COLO829 (cell line): Measurements from ENCODE around the gene ZBTB7C.

Experiments used
- DNase-seq: peaks from one replicate; pipeline ENCODE4 v3.0.0; 2012; ENCODE audit warnings: low spot score

Gene ZBTB7C

DNA sequence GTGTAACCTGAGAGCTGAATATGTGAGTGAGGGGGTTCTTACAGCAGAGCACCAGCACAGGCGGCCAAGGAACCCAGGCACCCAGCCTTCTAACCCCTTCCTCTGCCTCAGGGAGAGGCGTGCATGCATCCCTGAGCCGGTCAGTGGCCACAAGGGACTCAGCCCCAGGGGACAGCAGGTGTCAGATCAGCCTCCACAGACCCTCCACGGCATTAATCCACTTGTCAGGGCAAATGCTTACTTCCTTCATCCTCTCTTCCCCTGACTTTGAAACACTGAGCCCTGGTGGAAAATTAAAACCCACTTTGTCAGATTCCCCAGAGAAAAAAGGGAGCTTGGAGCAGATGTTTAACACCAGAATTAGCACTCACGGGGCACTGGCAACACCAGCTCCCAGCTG is 418.2 kb downstream of the ZBTB7C start:
- no peak for DNase-seq

DNA sequence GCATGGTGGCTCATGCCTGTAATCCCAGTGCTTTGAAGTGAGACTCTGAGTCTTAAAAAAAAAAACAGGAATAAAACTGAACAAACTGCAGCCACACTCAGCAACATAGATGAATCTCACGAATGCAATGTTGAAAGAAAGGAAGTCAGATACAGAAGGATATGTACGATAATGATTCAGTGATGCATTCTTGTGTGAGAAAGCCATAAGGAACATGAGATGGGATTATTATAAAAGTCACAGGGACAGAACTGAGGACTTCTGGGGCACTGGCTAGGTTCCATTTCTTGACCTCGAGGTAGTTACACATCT is 421.8 kb downstream of the ZBTB7C start:
- no peak for DNase-seq

DNA sequence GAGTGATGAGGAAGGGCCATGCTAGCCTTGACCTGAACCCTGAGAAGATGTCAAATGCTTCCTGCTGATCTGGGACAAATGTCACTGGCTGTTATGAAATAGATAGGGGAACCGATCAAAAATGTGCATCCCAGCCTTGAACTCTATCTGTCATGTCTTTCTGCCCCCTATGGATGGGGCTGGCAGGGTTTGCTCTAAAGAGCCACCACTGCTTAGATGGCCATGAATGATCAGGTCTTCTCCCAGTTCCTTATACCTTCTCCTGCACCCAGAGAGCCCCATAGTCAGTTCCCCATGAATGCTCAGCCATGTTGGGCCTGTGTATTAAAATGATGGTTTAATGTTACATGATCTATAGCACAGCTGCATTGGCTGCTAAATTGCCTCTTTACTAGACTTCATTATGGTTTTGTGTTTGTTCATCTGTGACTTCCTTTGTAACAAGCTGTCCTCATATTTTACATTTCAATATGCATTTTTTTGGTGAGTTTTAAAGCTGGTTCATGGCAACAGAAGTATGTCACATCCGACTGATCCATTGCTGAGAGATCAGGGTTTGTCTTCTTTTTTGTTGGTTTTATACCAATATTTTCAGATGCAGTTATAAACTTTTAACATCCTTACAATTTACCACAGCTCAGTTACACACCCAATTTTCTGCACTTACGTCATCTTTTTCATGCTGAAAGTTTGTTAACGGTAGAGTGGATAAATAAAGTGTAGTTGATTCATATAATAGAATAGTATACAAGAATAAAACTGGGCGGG is 422.4 kb downstream of the ZBTB7C start:
- DNase-seq, result no peak

DNA sequence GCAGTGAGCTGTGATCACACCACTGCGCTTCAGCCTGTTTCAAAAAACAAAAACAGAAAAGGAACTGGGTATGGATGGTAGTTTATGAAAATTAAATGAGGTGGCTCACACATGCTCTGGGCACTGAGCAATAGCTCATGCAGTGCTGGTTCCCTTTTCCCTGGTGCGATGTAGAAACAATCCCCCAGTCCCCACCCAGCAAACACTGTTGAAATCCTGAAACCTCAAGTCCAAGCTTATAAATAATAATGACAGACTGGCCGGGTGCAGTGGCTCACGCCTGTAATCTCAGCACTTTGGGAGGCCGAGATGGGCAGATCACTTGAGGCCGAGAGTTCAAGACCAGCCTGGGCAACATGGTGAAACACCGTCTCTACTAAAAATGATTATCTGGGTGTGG is 423.3 kb downstream of the ZBTB7C start:
- DNase-seq, result no peak

DNA sequence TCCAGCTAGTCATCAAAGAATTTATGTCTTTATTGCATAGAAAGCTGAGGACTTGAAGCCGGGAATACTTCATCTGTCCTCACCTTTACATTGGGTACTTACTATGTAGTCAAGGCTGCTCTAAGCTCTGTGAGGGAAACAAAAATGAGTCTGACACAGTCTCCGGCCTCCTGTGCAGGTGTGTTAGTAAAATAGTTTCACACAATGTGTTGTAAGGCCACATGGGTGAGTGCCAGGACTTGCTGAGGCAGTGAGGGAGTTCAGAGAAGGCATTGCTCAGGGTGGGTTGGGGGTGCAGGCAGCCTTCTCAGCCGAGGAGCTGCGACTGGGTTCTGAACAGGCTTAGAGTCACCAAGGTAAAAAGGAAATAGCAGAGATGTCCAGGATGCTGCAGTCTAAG is 424.2 kb downstream of the ZBTB7C start:
- DNase-seq, result no peak

DNA sequence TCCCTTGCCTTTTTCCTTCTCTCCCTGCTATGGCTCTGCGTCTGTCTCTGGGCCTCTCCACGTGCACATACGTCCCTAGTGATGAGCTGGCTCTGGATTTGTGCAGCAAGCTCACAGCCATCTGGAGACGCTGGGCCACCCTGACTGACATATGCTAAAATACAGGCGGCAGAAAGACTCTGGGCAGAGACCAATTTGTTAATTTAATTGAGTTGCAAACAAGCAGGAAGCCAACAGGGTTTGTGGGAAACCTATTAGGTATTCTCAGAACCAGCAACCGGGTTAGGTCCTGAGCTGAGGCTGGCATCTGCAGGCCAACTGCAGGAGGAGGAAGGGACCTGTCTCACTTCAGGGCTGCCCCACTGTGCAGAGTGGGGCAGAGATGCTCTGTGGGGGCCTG is 425.2 kb downstream of the ZBTB7C start:
- DNase-seq, result no peak

DNA sequence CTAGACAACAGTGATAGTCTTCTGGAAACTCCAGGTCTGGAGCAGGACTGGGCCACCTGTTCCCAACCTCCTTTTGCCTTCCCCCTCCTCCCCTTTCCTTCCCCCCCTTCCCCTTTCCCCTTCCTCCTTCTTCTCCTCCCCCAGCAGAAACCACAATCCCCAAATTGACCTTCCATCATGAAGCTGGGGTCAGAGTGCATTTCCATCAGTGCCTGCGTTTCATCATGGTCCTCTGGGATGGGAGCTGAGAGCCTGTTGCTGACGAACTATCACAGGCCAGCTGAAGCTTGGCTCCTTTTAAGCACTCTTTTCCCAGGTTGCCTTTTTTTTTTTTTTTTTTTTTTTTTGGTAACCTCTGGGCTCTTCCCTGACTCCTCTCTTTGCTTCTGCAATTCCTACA is 426.1 kb downstream of the ZBTB7C start:
- no peak for DNase-seq

DNA sequence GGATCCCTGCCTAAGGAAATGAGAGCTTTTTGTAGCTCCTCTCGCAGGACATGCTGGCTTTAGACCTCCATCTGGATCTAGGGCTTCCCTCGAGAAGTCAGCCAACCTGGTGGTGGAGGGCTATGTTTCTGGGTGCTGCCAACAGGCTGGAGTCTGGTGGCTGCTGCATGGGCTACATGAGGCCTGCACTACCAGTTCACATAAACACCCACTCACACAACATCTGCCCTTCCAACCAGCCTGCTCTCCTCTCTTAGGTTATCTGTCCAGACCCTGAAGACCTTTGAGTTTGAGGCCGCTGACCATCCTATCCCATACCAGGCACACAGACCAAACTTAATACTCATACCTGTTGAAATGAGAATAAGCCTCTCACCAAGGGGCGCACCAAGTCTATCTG is 427.4 kb downstream of the ZBTB7C start:
- DNase-seq, result no peak

DNA sequence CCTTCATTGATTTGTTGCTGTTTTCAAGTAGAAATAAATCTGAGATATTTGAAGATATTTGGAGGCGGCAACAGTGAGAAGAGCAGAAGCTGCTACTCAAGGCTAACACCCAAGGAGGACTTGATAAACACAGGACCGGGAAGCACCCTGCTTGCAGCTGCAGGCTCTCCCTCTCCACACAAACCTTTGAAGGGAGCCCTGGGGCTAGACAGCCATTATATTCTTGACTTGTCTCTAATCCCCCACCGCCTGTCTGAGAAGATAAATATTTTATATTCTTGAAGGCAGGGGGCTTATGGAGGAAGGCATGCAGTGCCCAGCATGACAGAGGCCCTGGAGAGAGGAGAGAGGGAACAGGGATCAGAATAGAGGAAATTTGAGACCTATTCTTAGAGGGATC is 427.9 kb downstream of the ZBTB7C start:
- no peak for DNase-seq

DNA sequence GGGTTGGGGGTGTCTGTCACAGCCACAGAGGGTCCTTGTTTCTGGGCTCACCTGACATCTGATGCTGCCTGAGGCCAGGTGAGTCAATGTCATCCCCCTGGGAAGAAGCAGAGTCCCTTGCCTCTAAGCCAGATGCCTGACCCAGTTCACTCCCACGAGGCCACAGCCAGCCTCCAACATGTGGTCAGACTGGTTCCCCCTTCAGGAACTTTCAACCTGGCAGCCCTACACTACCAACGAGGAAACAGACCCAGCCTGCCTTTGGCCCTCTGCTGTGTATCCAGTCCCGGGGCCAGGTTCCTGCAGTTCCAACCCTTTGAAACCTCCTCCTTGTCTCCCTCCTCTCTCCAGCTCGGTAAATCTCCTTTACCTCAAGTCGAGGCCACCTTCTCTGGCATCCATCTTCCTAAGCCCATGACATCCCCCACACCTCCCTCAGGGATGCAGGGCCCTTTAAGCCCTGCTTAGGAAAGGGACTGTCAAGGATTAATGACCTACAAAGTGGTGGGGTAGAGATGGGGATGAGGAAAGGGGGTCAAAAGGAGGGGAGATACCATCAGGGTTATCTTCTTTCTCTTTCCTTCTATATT is 429.5 kb downstream of the ZBTB7C start:
- no peak for DNase-seq

DNA sequence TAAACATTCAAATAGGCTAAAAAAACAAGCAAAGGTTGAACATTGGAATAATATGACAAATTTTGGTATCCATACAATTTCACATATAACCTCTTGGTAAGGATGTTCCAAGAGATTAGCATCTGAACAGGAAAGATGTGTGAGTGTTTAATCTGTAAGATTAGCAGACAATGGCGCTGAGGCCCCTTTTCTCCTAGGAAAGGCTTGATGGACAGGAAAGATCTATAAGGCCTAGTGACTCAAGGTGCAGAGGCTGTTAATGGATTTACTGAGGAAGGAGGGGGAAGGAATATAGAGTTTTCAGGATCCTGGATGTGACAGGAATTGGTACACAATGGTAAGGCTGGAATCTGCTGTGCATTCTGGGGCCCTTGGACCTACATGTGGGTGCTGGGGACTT is 430.6 kb downstream of the ZBTB7C start:
- no peak for DNase-seq

DNA sequence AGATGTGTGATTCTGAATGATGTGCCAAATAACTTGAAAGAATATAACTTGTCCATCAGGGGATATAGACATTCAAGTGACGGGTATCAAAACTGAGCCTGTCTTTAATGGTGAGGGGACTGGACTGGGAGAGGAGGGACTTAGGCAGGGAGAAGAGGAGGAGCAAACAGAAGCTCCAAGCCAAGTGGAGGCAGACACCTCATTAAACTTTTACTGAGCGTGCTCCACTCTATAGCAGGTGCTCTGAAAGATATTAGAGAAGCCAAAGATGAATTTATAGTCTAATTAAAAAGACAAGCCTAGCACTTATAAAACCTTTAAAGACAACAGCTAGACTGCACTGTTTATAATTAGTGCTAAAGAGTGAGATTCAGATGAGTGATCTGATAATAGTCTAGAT is 431.0 kb downstream of the ZBTB7C start:
- DNase-seq, result no peak
